ENCODE data around the gene ARRDC1.

- TF ChIP-seq CTCF (IDR thresholded peaks at IDR 0.05), result no peak
- TF ChIP-seq RAD21 (IDR thresholded peaks at IDR 0.05; ENCODE audit: low read length), result no peak
- TF ChIP-seq EP300 (IDR thresholded peaks at IDR 0.05; ENCODE audit: borderline replicate concordance in 1 of 2, low read depth in 1 of 2, low read length in 1 of 2), result no peak
Measured at GRCh38 chr9:137575364-137575715, 30.1 kb upstream of the ARRDC1 start.
